Endodermal cell (in vitro differentiated cells): ENCODE results near the gene MSGN1. TPM values are rescaled to one million over a fixed set of nuclear protein-coding genes. Genes with fewer than 3 reads are reported as not detected.

Experiments
- DNase-seq: peaks from one replicate; pipeline ENCODE4 v3.0.0-alpha.2; 2017
- H3K27ac ChIP-seq: 2 replicates; pipeline ENCODE4 v1.5.1; 2013; ENCODE audit warnings: mild to moderate bottlenecking, low read depth, low read length, moderate library complexity
- H3K27me3 ChIP-seq: 2 replicates; pipeline ENCODE4 v1.6.1; 2013; ENCODE audit warnings: mild to moderate bottlenecking, low read length, moderate library complexity; ENCODE audit not compliant: insufficient read depth, control insufficient read depth, poor library complexity, severe bottlenecking
- H3K36me3 ChIP-seq: 2 replicates; pipeline ENCODE4 v1.7.0; 2013; ENCODE audit warnings: mild to moderate bottlenecking, low read length, moderate library complexity; ENCODE audit not compliant: control insufficient read depth, insufficient read depth
- H3K4me1 ChIP-seq: one replicate; pipeline ENCODE4 v1.7.0; 2013; ENCODE audit warnings: low read length; ENCODE audit not compliant: control insufficient read depth, insufficient read depth
- H3K4me3 ChIP-seq: 2 replicates; pipeline ENCODE4 v1.5.1; 2013; ENCODE audit warnings: mild to moderate bottlenecking, low read length, moderate library complexity
- H3K9ac ChIP-seq: 2 replicates; pipeline ENCODE4 v1.6.1; 2013; ENCODE audit warnings: mild to moderate bottlenecking, low read length, moderate library complexity; ENCODE audit not compliant: poor library complexity, severe bottlenecking; ENCODE audit errors: extremely low read depth
- H3K9me3 ChIP-seq: 2 replicates; pipeline ENCODE4 v1.6.1; 2013; ENCODE audit warnings: mild to moderate bottlenecking, low read length, moderate library complexity; ENCODE audit not compliant: control insufficient read depth
- H3K27ac Mint-ChIP-seq: 2 replicates; pipeline ENCODE4 v1.8.0; 2020; ENCODE audit warnings: mixed read lengths
- H3K27me3 Mint-ChIP-seq: 2 replicates; pipeline ENCODE4 v1.8.0; 2021; ENCODE audit warnings: mild to moderate bottlenecking, mixed read lengths; ENCODE audit not compliant: insufficient read depth
- H3K36me3 Mint-ChIP-seq: 2 replicates; pipeline ENCODE4 v1.8.0; 2020; ENCODE audit warnings: low read depth, mixed read lengths
- H3K4me1 Mint-ChIP-seq: 2 replicates; pipeline ENCODE4 v1.8.0; 2020; ENCODE audit warnings: mixed read lengths
- H3K4me3 Mint-ChIP-seq: 2 replicates; pipeline ENCODE4 v1.8.0; 2020; ENCODE audit warnings: mild to moderate bottlenecking, moderate library complexity, mixed read lengths
- H3K9me3 Mint-ChIP-seq: 2 replicates; pipeline ENCODE4 v1.8.0; 2020; ENCODE audit warnings: mild to moderate bottlenecking, mixed read lengths
- WGBS, 2 experiments: methylation state at CpG; one replicate each; pipeline versions ENCODE4 v1.1.5 to v1.1.7; 2013; ENCODE audit warnings: missing lambda C conversion rate in 2 of 2, mixed read lengths in 1 of 2; ENCODE audit not compliant: insufficient coverage in 1 of 2, insufficient read length in 1 of 2; 5-methylcytosine and 5-hydroxymethylcytosine counted together
- total RNA-seq, 2 donors: library from RNA; stranded (reverse); fragmentation: NEBNext Ultra II Directional in 1 of 2; extraction: Animal tissue kit (Norgen Biotek cat#: 25700) in 1 of 2; gene quantifications; 2 replicates in 1 of 2; 3 replicates in 1 of 2; pipeline ENCODE4 v1.2.1, GENCODE V29; 2021
- TF ChIP-seq, protein P1 (sequence below): fragments of 200-600 bp; sonication (generic); conservative IDR thresholded peaks from 2 replicates; pipeline ENCODE4 v1.5.0; 2021; ENCODE audit warnings: antibody characterized with exemption, mild to moderate bottlenecking

MSGN1 gene
- total RNA-seq, 2 donors from 2014 or later: not detected

DNA sequence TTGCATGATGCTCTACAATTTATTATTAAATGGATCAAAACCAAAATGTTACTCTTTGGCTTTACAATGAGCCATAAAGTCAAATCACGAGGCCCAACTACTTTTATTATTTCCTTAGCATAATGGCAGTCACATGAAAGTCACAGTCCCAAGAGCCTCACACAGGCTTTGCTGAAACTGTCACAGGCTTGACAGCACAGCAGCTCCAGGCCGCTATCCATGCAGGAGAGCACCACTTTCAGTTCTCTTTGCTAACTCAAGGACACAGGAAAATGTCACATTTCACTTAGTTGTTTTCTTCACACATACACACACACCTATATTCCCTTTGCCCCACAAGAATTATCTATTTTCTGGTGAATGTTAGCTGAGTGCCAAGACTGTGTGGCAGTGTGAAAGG, 11.1 kb upstream of the MSGN1 start:
- Histone ChIP-seq H3K36me3 (no peaks in the 10 kb centered on the region), H3K4me3 (no peak overlapping the region), H3K9ac (no peak overlapping the region), H3K9me3 (no peaks in the 10 kb centered on the region), H3K4me1 (no peaks in the 10 kb centered on the region), H3K27ac (no peak overlapping the region), H3K27me3 (no peaks in the 10 kb centered on the region)
- no peaks in the 10 kb centered on the region for H3K4me1 Mint-ChIP-seq
- peaks cover 3% of the 10 kb centered on the region for H3K27me3 Mint-ChIP-seq
- 83 to 92% methylated on average over 1 to 2 of the region's 2 CpGs for WGBS, 2 experiments
- TF ChIP-seq, protein P1, sequence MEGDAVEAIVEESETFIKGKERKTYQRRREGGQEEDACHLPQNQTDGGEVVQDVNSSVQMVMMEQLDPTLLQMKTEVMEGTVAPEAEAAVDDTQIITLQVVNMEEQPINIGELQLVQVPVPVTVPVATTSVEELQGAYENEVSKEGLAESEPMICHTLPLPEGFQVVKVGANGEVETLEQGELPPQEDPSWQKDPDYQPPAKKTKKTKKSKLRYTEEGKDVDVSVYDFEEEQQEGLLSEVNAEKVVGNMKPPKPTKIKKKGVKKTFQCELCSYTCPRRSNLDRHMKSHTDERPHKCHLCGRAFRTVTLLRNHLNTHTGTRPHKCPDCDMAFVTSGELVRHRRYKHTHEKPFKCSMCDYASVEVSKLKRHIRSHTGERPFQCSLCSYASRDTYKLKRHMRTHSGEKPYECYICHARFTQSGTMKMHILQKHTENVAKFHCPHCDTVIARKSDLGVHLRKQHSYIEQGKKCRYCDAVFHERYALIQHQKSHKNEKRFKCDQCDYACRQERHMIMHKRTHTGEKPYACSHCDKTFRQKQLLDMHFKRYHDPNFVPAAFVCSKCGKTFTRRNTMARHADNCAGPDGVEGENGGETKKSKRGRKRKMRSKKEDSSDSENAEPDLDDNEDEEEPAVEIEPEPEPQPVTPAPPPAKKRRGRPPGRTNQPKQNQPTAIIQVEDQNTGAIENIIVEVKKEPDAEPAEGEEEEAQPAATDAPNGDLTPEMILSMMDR: no peak
- H3K27ac Mint-ChIP-seq: no peak overlapping the region
- H3K9me3 Mint-ChIP-seq: no peaks in the 10 kb centered on the region
- no peaks in the 10 kb centered on the region for H3K36me3 Mint-ChIP-seq
- no peak overlapping the region for H3K4me3 Mint-ChIP-seq
- no peak for DNase-seq

DNA sequence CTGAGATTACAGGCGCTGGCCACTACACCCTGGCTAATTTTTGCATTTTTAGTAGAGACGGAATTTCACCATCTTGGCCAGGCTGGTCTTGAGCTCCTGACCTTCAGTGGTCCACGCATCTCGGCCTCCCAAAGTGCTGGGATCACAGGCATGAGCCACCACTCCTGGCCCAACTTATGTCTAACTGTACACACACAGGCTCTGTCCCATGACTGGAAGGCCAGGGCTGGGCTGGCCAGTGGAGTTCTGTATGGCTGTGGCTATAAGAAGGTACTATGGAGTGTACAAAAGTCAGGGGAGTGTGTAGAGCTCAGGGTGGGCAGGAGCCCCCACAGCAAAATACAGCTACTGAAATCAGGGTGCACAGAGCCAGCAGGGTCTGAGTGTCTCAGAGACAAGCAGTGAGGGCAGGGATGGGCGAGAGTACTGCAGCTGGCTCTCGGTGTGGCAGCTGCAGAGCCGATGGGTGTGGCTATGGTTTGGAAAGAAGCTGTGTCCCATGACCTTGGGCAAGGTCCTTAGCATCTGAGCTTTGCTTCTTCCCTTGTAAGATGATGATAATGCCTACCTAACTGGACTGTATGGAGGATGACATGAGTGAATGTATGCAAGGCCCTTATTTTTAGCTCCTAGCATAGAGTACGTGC, 10.4 kb upstream of the MSGN1 start:
- no peaks in the 10 kb centered on the region for H3K4me1 ChIP-seq
- peaks cover 3% of the 10 kb centered on the region for H3K27me3 Mint-ChIP-seq
- no peaks in the 10 kb centered on the region for H3K9me3 Mint-ChIP-seq
- H3K36me3 Mint-ChIP-seq: no peaks in the 10 kb centered on the region
- H3K27ac ChIP-seq: no peak overlapping the region
- H3K4me1 Mint-ChIP-seq: no peaks in the 10 kb centered on the region
- no peaks in the 10 kb centered on the region for H3K36me3 ChIP-seq
- H3K9me3 ChIP-seq: no peaks in the 10 kb centered on the region
- H3K27ac Mint-ChIP-seq: no peak overlapping the region
- DNase-seq: no peak
- no peak overlapping the region for H3K4me3 ChIP-seq
- no peak overlapping the region for H3K9ac ChIP-seq
- TF ChIP-seq, protein P1: no peak
- 87 to 94% methylated on average over 6 to 7 of the region's 8 CpGs for WGBS, 2 experiments
- H3K4me3 Mint-ChIP-seq: no peak overlapping the region
- H3K27me3 ChIP-seq: no peaks in the 10 kb centered on the region

DNA sequence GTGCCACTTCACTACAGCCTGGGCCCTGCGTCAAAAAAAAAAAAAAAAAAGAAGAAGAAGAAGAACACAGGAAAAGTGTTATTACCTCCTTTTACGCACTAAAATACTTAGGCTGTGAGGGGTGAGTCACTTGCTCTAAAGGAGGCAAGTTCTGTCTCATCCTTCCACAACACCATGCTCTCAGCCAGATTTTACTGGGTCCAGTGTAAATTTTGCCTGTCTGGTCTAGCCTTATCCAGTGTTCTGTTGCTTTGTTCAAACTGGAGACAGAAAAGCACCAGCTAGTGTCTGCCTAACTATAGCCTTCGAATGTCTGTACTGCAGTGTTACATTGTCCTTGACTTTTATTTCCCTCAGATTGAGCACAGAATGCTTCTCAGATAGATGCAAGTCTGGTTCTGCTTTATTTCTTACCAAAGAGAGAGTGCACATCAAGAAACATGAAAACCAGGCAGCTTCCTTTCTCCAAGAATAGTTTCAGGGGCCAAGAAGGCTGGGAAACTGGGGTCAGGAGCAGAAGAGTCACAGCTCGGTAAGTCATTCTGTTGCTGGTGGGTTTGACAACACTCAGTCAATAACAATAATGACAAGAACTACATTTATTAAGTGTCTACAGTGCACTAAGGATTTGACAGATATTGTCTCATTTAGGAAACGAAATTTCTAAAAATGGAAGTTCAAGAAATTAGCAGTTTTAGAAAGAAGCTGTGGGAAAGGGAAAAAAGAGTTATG, 3.1 kb upstream of the MSGN1 start:
- Histone ChIP-seq H3K9me3 (no peaks in the 10 kb centered on the region), H3K36me3 (no peaks in the 10 kb centered on the region), H3K4me1 (no peaks in the 10 kb centered on the region), H3K27ac (no peak overlapping the region), H3K27me3 (no peaks in the 10 kb centered on the region), H3K9ac (no peak overlapping the region), H3K4me3 (no peak overlapping the region)
- no peak overlapping the region for H3K27ac Mint-ChIP-seq
- H3K9me3 Mint-ChIP-seq: no peaks in the 10 kb centered on the region
- 90 to 97% methylated on average over 3 to 5 of the region's 5 CpGs for WGBS, 2 experiments
- peak; percentile 20 for DNase-seq
- no peak overlapping the region for H3K4me3 Mint-ChIP-seq
- H3K4me1 Mint-ChIP-seq: peaks cover 12% of the 10 kb centered on the region
- peaks cover 3% of the 10 kb centered on the region for H3K27me3 Mint-ChIP-seq
- TF ChIP-seq, protein P1: no peak
- H3K36me3 Mint-ChIP-seq: no peaks in the 10 kb centered on the region
